DOHH2 (cell line): ENCODE measurements around the gene SLC25A17.
A peak's percentile ranks its signal among the peaks of the same experiment; 100 is the strongest.
"Not testable (repeated sequence)": the region's sequence is repeated elsewhere in the genome, so short reads cannot be mapped to it uniquely, and the experiment has no call there.

Experiments
- H3F3A ChIP-seq: fragments of 200-600 bp; sonication (generic), shearing (Covaris generic); 2 replicates; pipeline ENCODE4 v1.6.0; 2016; ENCODE audit warnings: antibody characterized with exemption, mild to moderate bottlenecking; ENCODE audit not compliant: control insufficient read depth, insufficient read depth
- H3K27ac ChIP-seq: fragments of 200-600 bp; sonication (generic); 2 replicates; pipeline ENCODE4 v1.5.1; 2014; ENCODE audit warnings: low read depth, mild to moderate bottlenecking, low read length, moderate library complexity
- H3K27me3 ChIP-seq: fragments of 200-600 bp; sonication (generic); 2 replicates; pipeline ENCODE4 v1.6.1; 2014; ENCODE audit warnings: mild to moderate bottlenecking, low read length, mixed read lengths; ENCODE audit not compliant: control insufficient read depth
- H3K36me3 ChIP-seq: fragments of 200-600 bp; sonication (generic); 2 replicates; pipeline ENCODE4 v1.6.1; 2014; ENCODE audit warnings: mild to moderate bottlenecking, low read length, moderate library complexity, mixed read lengths; ENCODE audit not compliant: control insufficient read depth
- H3K4me1 ChIP-seq: fragments of 200-600 bp; sonication (generic); 2 replicates; pipeline ENCODE4 v1.6.1; 2014; ENCODE audit warnings: mild to moderate bottlenecking, low read length, mixed read lengths; ENCODE audit not compliant: control insufficient read depth
- H3K4me2 ChIP-seq: fragments of 200-600 bp; sonication (generic); 2 replicates; pipeline ENCODE4 v1.6.0; 2014; ENCODE audit warnings: mild to moderate bottlenecking, low read length, moderate library complexity
- H3K4me3 ChIP-seq: fragments of 200-600 bp; sonication (generic); 2 replicates; pipeline ENCODE4 v1.5.1; 2014; ENCODE audit warnings: mild to moderate bottlenecking, low read length, mixed read lengths
- H3K79me2 ChIP-seq: fragments of 200-600 bp; sonication (generic); 2 replicates; pipeline ENCODE4 v1.6.1; 2014; ENCODE audit warnings: mild to moderate bottlenecking, low read length, mixed read lengths; ENCODE audit not compliant: control insufficient read depth
- H3K9me2 ChIP-seq: fragments of 200-600 bp; sonication (generic); replicated peaks from 2 replicates; pipeline ENCODE4 v1.6.1; 2014; ENCODE audit warnings: mild to moderate bottlenecking, low read length, mixed read lengths; ENCODE audit not compliant: control insufficient read depth
- H3K9me3 ChIP-seq: fragments of 200-600 bp; sonication (generic); 2 replicates; pipeline ENCODE4 v1.6.1; 2014; ENCODE audit warnings: antibody characterized with exemption, low read length, mixed read lengths; ENCODE audit not compliant: control insufficient read depth, insufficient read depth
- H4K20me1 ChIP-seq: fragments of 200-600 bp; sonication (generic); 2 replicates; pipeline ENCODE4 v1.6.0; 2014; ENCODE audit warnings: low read depth, mild to moderate bottlenecking, antibody characterized with exemption, low read length, moderate library complexity; ENCODE audit not compliant: control insufficient read depth, insufficient read depth
- EZH2phosphoT487 ChIP-seq: fragments of 200-600 bp; sonication (generic); IDR thresholded peaks from 2 replicates; pipeline ENCODE4 v1.6.1; 2017; ENCODE audit warnings: borderline replicate concordance, mild to moderate bottlenecking, antibody characterized with exemption, low read length, moderate library complexity, mixed read lengths
- TF ChIP-seq, protein P1 (sequence below): fragments of 200-600 bp; sonication (generic); IDR thresholded peaks from one replicate; pipeline ENCODE4 v1.5.1; 2014; ENCODE audit warnings: antibody characterized with exemption, mild to moderate bottlenecking, low read depth, low read length; ENCODE audit not compliant: poor library complexity, severe bottlenecking

SLC25A17 gene, protein sequence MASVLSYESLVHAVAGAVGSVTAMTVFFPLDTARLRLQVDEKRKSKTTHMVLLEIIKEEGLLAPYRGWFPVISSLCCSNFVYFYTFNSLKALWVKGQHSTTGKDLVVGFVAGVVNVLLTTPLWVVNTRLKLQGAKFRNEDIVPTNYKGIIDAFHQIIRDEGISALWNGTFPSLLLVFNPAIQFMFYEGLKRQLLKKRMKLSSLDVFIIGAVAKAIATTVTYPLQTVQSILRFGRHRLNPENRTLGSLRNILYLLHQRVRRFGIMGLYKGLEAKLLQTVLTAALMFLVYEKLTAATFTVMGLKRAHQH

DNA sequence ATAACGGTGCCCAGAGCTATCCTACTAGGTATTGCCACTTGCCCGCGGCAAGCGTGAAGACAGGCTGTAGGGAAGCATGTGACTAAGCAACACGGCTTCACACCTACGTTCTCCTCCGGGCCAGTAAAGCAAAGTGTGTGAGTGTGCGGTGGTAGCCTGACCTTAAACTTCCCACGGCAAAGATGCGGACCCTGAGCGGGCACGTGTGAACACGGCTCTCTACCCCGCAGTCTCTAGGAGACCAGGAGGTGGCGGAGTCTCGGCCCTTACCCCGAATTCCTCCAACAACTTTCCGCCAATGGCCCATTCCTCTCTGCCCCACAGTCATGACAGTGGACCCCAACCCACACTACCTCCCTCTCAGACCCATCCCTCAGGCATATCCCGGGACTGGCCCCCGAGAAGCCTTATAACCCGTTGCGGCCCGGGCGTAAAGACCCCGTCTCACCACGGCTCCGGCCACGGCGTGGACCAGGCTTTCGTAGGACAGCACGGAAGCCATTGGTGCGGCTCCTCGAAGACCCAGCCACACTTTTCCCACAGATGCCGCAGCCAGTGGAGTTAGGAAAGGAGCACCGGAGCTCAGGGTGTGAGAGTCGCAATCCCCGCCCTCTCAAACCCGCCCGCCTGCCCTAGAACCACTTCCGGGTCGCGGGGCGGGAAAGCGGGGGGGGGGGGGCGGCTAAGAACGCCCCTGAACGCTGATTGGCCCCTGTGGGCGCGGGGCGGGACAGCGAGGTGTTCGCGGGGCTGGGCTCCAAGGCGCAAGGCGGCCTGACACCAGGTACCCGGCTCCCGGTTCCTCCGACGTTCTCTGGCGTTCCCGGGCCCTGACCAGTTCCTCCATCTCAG, at the start of gene SLC25A17:
TSS of gene SLC25A17 (minus strand) at position 600 of the 852 bp plus-strand sequence. CDS start at position 502, 98 bp downstream.
- peak within 1 kb of the TSS; percentile 98 for H3K4me3 ChIP-seq
- no peaks in the 10 kb centered on the region for H3K27me3 ChIP-seq
- peak within 1 kb of the TSS; percentile 98 for H3K4me2 ChIP-seq

DNA sequence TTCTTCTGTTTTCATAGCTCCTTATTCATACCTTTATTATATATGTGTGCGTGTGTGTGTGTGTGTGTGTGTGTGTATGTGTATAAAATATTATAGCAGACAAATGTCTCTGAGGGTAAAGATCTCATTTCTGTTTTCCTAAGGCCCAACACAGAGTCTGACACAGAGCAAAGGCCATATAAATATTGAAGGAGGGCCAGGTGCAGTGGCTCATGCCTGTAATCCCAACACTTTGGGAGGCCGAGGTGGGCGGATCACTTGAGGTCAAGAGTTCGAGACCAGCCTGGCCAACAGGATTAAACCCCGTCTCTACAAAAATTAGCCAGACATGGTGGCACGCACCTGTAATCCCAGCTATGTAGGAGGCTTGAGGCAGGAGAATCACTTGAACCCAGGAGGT, 49.2 kb upstream of the SLC25A17 start:
- not testable (repeated sequence) for H4K20me1 ChIP-seq, H3K4me1 ChIP-seq, H3K4me3 ChIP-seq, H3K4me2 ChIP-seq, H3K9me3 ChIP-seq, H3K36me3 ChIP-seq, H3K27ac ChIP-seq, H3K27me3 ChIP-seq, H3F3A ChIP-seq, H3K9me2 ChIP-seq
- H3K79me2 ChIP-seq: peaks cover 18% of the 10 kb centered on the region

More for the DNA sequence above, at the start of gene SLC25A17:
- Histone ChIP-seq H3K9me2 (no peaks in the 10 kb centered on the region), H3K79me2 (peaks cover 48% of the 10 kb centered on the region), H4K20me1 (no peaks in the 10 kb centered on the region), H3K27ac (peak within 1 kb of the TSS; percentile 64), H3K36me3 (peaks cover 41% of the 10 kb centered on the region), H3K4me1 (peaks cover 35% of the 10 kb centered on the region), H3K9me3 (no peaks in the 10 kb centered on the region), H3F3A (peaks cover 25% of the 10 kb centered on the region)
- TF ChIP-seq, protein P1, sequence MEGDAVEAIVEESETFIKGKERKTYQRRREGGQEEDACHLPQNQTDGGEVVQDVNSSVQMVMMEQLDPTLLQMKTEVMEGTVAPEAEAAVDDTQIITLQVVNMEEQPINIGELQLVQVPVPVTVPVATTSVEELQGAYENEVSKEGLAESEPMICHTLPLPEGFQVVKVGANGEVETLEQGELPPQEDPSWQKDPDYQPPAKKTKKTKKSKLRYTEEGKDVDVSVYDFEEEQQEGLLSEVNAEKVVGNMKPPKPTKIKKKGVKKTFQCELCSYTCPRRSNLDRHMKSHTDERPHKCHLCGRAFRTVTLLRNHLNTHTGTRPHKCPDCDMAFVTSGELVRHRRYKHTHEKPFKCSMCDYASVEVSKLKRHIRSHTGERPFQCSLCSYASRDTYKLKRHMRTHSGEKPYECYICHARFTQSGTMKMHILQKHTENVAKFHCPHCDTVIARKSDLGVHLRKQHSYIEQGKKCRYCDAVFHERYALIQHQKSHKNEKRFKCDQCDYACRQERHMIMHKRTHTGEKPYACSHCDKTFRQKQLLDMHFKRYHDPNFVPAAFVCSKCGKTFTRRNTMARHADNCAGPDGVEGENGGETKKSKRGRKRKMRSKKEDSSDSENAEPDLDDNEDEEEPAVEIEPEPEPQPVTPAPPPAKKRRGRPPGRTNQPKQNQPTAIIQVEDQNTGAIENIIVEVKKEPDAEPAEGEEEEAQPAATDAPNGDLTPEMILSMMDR: peak; percentile 68
- no peak for TF ChIP-seq EZH2phosphoT487

DNA sequence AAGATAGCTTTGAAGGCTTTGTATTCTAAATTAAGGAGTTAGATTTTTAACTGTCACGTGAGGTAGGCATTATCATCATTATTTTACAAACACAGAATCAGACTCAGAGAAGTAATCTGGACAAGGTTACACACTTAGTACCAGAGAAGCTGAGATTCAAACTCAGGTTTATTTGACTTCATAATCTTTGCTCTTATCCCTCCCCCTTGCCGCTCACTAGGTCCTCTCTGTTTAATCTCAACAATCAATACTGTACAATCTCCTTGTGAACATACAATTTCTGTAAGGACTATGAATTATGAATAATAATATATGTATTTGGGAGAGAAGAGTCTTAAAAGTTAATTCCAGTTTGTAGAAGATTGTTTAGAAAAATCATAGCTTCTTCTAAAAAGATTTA, 48.0 kb upstream of the SLC25A17 start:
- Histone ChIP-seq H3K4me2 (no peak overlapping the region), H3K36me3 (peaks cover 9% of the 10 kb centered on the region), H3K9me3 (no peaks in the 10 kb centered on the region), H3K4me3 (no peak overlapping the region), H3K4me1 (peaks cover 9% of the 10 kb centered on the region), H3K9me2 (no peaks in the 10 kb centered on the region), H3K27me3 (no peaks in the 10 kb centered on the region), H4K20me1 (no peaks in the 10 kb centered on the region), H3F3A (peaks cover 3% of the 10 kb centered on the region; the same call in 1 of the 2 replicates), H3K27ac (no peak overlapping the region), H3K79me2 (peaks cover 29% of the 10 kb centered on the region)
- no peak for TF ChIP-seq EZH2phosphoT487
- TF ChIP-seq, protein P1: no peak

DNA sequence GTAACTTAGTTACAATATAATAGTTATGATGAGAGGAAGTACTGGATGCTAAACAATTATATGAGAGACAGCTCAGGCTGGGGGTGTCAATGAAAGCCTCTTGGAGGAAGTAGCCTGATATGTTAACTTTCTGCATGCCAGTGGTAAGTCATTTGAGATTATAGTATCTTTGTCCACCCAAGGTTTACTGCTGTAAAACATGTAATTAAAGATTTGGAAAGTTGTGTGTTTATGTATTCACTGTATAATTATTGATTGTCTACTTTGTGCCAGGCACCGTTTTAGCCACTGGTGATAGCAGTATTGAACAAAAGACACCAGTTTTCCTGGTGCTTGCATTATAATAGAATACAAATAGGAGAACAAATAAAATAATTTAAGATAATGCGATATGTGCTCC, 43.4 kb upstream of the SLC25A17 start:
- H3K36me3 ChIP-seq: peaks cover 23% of the 10 kb centered on the region
- peaks cover 75% of the 10 kb centered on the region for H3K79me2 ChIP-seq
- no peak for TF ChIP-seq EZH2phosphoT487
- TF ChIP-seq, protein P1: no peak
- no peak overlapping the region for H3K27ac ChIP-seq
- no peak overlapping the region for H3K4me2 ChIP-seq
- H3K27me3 ChIP-seq: no peaks in the 10 kb centered on the region
- peaks cover 7% of the 10 kb centered on the region; the same call in 1 of the 2 replicates for H3F3A ChIP-seq
- H4K20me1 ChIP-seq: no peaks in the 10 kb centered on the region
- H3K4me3 ChIP-seq: no peak overlapping the region
- no peaks in the 10 kb centered on the region for H3K9me2 ChIP-seq
- H3K9me3 ChIP-seq: no peaks in the 10 kb centered on the region
- H3K4me1 ChIP-seq: peaks cover 25% of the 10 kb centered on the region
